A172 (cell line): ENCODE measurements around the gene CXXC4. TPM values are rescaled to one million over a fixed set of nuclear protein-coding genes. Genes with fewer than 3 reads are reported as not detected.

ENCODE experiments used
- DNase-seq: peaks from one replicate; pipeline ENCODE4 v3.0.0-alpha.2; 2015; ENCODE audit warnings: low spot score
- total RNA-seq: library from RNA; depleted of rRNA; stranded (reverse); fragments of >200 nt; shearing (Covaris generic); gene quantifications from 2 replicates; pipeline ENCODE4 v1.2.3, GENCODE V29; 2014; rRNA removed

The CXXC4 gene
- 0.28 and 0.48 TPM in 2 replicates for total RNA-seq

GRCh38 chr4:104494822-104495559, at the start of gene CXXC4:
TSS of gene CXXC4 (minus strand) at chr4:104494894. CDS start at chr4:104491802, 3,092 bp downstream.
- peak; percentile 12 for DNase-seq

GRCh38 chr4:104533156-104533555, 38.5 kb upstream of the CXXC4 start:
- DNase-seq = no peak

- DNase-seq = no peak
Observed at GRCh38 chr4:104532677-104533076, 38.0 kb upstream of the CXXC4 start.

GRCh38 chr4:104531390-104531789, 36.7 kb upstream of the CXXC4 start:
- no peak for DNase-seq

- no peak for DNase-seq
Observed at GRCh38 chr4:104530426-104530825, 35.7 kb upstream of the CXXC4 start.

GRCh38 chr4:104524591-104524990, 29.9 kb upstream of the CXXC4 start:
- DNase-seq = peak; percentile 35

- DNase-seq = no peak
Observed at GRCh38 chr4:104524026-104524425, 29.3 kb upstream of the CXXC4 start.

GRCh38 chr4:104519588-104519987, 24.9 kb upstream of the CXXC4 start:
- DNase-seq = no peak

- no peak for DNase-seq
Observed at GRCh38 chr4:104516884-104517283, 22.2 kb upstream of the CXXC4 start.

- no peak for DNase-seq
Observed at GRCh38 chr4:104508224-104508623, 13.5 kb upstream of the CXXC4 start.

- no peak for DNase-seq
Observed at GRCh38 chr4:104507112-104507511, 12.4 kb upstream of the CXXC4 start.

GRCh38 chr4:104504536-104504935, 9.8 kb upstream of the CXXC4 start:
- no peak for DNase-seq

GRCh38 chr4:104502471-104502870, 7.8 kb upstream of the CXXC4 start:
- DNase-seq = no peak

GRCh38 chr4:104501290-104501689, 6.6 kb upstream of the CXXC4 start:
- no peak for DNase-seq

- DNase-seq = no peak
Observed at GRCh38 chr4:104500442-104500841, 5.7 kb upstream of the CXXC4 start.

- DNase-seq = no peak
Observed at GRCh38 chr4:104494185-104494584, 509 bp downstream of the CXXC4 start.

- DNase-seq = no peak
Observed at GRCh38 chr4:104493081-104493831, 1.4 kb downstream of the CXXC4 start.

GRCh38 chr4:104492183-104492771, 2.4 kb downstream of the CXXC4 start:
- no peak for DNase-seq

- no peak for DNase-seq
Observed at GRCh38 chr4:104491481-104492182, 3.1 kb downstream of the CXXC4 start.

- DNase-seq = peak; percentile 36
Observed at GRCh38 chr4:104490770-104491480, 3.8 kb downstream of the CXXC4 start.

GRCh38 chr4:104490096-104490769, 4.5 kb downstream of the CXXC4 start:
- DNase-seq = no peak
